ENCODE results near the gene SNAP25.

Gene SNAP25

DNA sequence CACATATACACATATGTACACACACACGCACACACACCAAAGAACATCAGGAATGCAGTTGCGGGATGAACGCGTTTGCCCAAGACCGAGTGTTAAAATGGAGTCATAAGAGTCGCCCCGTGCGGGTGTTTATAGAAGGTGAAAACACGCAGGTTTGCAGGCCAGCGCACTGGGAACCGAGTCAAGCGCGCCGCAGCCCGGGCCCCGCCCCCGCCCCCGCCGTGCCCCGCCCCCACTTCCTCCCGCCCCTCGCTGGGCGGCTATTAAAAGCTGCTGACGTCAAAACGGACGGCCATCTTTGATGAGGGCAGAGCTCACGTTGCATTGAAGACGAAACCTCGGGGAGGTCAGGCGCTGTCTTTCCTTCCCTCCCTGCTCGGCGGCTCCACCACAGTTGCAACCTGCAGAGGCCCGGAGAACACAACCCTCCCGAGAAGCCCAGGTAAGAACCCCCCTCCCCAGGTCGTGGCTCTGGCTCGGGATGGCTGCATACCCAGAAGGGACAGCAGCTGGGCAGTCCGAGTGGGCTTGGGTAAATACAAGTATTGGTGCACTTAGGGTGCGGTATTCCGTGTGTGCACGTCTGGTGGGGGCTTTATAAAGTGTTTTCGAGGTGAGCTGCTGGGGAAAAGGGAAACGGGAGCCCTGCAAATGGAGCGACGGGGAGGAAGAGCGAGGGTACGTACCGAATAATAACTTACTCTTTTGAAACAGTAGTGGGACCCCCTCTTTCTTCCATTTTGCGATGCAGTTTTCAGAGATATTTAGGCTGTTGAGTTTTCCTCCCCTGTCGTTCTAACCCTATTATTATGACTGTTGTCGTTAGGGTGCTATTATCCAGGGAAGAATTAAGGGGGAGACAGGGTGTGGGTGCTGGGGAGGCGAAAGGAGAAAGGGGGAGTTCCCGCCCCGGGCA lies at the start of gene SNAP25:
Gene SNAP25 (plus strand): TSS at position 295 of the 916 bp plus-strand sequence. CDS start 56,662 bp downstream, outside the sequence.
- DNase-seq (ENCODE audit: low read depth), result no peak

- DNase-seq (ENCODE audit: low read depth), result no peak
Observed at GRCh38 chr20:10169752-10170151, 48.9 kb upstream of the SNAP25 start.

DNA sequence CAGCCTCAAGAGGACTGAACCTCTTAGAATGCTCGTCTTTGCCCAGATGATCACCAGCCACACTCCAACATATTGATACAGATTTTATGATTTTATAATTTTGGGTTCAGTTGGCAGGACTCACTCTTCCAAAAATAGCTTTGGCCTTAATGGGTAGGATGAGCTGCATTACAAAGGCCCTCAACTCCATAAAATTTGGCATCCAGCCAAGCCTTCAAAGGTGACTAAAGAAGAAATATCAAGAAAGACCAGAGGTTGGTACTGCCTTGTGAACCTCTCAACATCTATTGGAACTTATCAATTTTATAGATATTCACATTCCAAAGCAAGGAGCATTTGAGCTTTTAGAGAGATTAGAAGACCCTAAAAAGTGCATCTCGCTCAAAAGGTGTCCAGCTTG lies 48.4 kb upstream of the SNAP25 start:
- DNase-seq (ENCODE audit: low read depth), result no peak

GRCh38 chr20:10171864-10172751 lies 46.5 kb upstream of the SNAP25 start:
- peak; percentile 1 for DNase-seq (ENCODE audit: low read depth)

DNA sequence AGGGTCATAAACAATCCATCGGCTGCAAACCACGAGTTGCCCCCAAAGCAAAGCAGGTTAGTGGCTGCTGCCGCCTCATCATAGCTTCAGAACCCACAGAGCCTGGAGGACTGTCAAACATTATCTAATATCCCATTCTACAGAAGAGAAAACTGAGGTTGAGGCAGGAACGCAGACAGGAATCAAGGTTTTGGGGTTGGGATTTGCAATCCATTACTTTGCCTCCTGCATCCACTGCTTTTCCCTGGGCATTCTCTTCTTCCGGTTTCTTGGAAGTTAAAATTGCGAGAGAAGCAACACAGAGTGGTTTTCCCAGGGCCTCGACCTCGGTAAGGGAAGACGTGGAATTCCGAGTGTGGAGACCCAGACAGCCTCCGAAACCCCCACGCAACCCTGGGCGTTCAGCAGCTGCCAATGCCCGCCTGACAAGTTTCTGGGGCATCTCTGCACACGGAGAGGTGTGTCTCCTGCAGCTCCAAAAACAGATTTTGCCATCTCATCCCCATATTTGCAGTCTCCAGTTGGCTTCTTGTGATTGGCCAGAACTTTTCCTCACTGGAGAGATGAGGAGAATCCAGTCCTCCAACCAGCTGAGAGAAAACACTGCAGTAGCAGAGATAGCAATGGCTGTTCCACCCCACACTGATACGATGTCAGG lies 45.5 kb upstream of the SNAP25 start:
- DNase-seq (ENCODE audit: low read depth), result no peak

GRCh38 chr20:10174400-10174799 lies 44.2 kb upstream of the SNAP25 start:
- DNase-seq (ENCODE audit: low read depth), result no peak

- DNase-seq (ENCODE audit: low read depth), result no peak
Observed at GRCh38 chr20:10177326-10177725, 41.3 kb upstream of the SNAP25 start.

DNA sequence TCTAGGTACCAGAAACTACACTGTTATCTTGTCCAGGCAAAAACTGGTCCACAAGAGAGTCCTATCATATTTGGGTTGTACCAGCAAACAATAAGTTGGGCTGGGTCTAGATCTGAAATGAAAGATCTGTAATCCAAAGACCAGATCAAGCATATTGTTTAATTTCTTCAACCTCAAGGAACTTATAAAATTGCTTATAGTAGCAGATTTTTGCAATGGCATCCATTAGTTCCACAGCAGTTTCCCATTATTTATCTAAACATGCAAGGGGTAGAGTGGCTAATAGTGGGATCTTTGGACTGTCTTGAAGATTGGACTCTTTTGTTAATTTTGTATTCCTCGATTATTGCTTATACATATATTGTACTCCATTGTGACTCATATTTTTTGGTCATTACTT lies 40.5 kb upstream of the SNAP25 start:
- DNase-seq (ENCODE audit: low read depth), result no peak

- no peak for DNase-seq (ENCODE audit: low read depth)
Observed at GRCh38 chr20:10178727-10179313, 39.8 kb upstream of the SNAP25 start.

DNA sequence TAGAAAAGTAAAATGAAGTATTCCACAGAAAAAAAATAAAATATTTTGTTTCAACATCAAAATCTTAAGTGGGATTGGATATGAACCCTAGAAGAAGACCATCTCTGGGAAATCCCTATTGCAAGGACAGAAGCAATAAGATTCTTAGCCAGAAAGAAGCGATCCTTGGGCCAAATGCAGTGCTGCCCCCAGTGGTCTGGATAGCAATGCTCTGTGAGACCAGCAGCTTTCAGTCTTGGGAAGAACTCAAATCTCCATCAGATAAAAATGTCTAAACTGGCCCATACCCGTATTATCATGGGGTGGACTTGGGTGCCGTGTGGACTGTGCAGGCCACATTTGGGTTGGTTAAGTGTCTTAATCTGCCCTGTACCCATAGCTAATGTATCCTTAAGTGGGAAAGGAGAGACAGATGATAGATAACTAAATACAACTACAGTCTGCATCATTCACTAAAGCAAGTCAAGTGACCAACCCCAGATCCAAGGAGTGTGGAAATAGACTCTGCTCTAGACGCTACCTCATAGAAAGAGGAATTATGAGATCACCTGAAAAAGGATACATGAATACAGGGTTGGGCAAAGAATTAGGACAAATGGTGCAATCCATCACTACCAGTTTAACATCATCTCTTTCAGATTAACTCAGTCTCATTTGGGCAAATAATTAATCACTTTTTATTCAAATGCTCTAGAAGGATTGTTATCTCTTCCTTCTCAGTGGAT lies 38.9 kb upstream of the SNAP25 start:
- no peak for DNase-seq (ENCODE audit: low read depth)

- DNase-seq (ENCODE audit: low read depth), result no peak
Observed at GRCh38 chr20:10180651-10181235, 37.9 kb upstream of the SNAP25 start.

- DNase-seq (ENCODE audit: low read depth), result no peak
Observed at GRCh38 chr20:10185741-10186558, 32.7 kb upstream of the SNAP25 start.

DNA sequence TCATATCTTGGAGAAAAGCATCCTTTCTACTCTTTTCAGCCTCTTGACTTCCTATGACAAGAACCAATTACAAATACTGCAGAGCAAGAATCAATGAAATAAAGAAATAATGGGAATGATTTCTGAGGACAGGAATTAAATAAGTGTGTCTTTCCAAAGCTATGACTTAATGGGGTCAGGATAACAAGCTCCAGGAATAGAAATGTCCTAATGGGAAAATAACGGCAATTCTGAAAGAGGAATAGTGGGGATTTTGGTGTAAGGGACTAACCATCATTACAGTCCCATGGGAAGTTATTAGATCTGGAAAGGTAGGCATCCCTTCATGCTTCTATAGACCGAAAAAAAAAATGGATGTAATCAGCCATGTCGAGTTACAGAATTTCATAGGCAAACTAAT lies 28.2 kb upstream of the SNAP25 start:
- no peak for DNase-seq (ENCODE audit: low read depth)

GRCh38 chr20:10192171-10192570 lies 26.5 kb upstream of the SNAP25 start:
- no peak for DNase-seq (ENCODE audit: low read depth)

DNA sequence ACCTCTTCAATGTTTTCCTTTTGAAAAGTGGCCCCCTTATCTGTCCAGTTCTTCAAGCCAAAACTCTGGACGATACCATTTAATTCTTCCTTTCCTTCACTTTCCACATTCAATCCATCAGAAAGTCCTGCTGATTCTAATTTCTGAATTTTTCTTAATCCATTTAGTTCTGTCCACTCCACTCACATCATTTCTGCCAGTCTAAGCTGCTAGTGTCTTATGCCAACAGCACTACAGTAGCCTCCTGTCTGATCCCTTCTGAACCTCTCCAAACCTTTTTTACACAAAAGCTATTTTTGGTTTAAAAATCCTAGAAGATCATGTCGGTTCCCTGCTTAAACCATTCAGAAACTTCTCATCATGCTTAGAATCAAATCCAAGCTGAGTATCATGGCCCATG lies 24.5 kb upstream of the SNAP25 start:
- no peak for DNase-seq (ENCODE audit: low read depth)

- DNase-seq (ENCODE audit: low read depth), result no peak
Observed at GRCh38 chr20:10200330-10200729, 18.3 kb upstream of the SNAP25 start.

- no peak for DNase-seq (ENCODE audit: low read depth)
Observed at GRCh38 chr20:10201321-10201870, 17.2 kb upstream of the SNAP25 start.

DNA sequence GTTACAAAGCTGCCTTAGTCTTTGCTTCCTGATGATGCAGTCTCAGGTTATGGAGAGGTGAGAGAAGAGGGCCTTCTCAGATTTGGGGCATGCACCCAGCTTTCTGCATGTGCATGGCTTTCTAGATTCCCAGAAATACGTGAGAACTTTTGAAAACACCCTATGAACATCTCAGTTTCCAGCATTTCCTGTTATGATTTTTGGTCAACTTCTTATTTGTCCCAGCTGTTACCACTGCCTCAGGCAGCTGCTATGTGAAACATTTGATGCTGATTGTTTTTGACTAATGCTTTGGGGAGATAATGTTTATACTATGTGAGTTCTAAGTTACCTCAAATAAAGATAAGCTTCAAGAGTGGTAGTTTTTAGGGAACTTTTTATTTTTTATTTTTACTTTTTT lies 9.5 kb upstream of the SNAP25 start:
- no peak for DNase-seq (ENCODE audit: low read depth)

- no peak for DNase-seq (ENCODE audit: low read depth)
Observed at GRCh38 chr20:10213526-10213925, 5.1 kb upstream of the SNAP25 start.

All from stimulated activated CD8-positive, alpha-beta memory T cell treated with anti-CD3 and anti-CD28 coated beads, Interleukin-7, amount 100 ng/mL, for 24 hours (primary cell).